GM23338 (cell line): Measurements from ENCODE around the gene SLC24A4. TPM values are rescaled to one million over a fixed set of nuclear protein-coding genes. Genes with fewer than 3 reads are reported as not detected.

Experiments
- ATAC-seq: fragments of 200-7000 bp; cut with Tn5 transposase; 3 replicates; pipeline ENCODE4 v1.9.1; 2020
- DNase-seq: peaks from one replicate; pipeline ENCODE4 v3.0.0-alpha.2; 2015; ENCODE audit warnings: low spot score
- H2AFZ ChIP-seq: fragments of 200-600 bp; sonication (generic); 2 replicates; pipeline ENCODE4 v1.8.0; 2016; ENCODE audit warnings: antibody characterized with exemption, mild to moderate bottlenecking, moderate library complexity
- H3F3A ChIP-seq: fragments of 200-600 bp; sonication (generic); replicated peaks from 2 replicates; pipeline ENCODE4 v1.8.0; 2017; ENCODE audit warnings: antibody characterized with exemption, mixed run types, low read depth
- H3K27ac ChIP-seq: fragments of 200-600 bp; sonication (generic); 2 replicates; pipeline ENCODE4 v1.6.1; 2016; ENCODE audit warnings: low read depth
- H3K27me3 ChIP-seq: fragments of 200-600 bp; sonication (generic); 2 replicates; pipeline ENCODE4 v1.8.0; 2016; ENCODE audit warnings: mild to moderate bottlenecking, mixed run types, moderate library complexity; ENCODE audit not compliant: insufficient read depth
- H3K36me3 ChIP-seq: fragments of 200-600 bp; sonication (generic); 2 replicates; pipeline ENCODE4 v1.8.0; 2016; ENCODE audit warnings: mild to moderate bottlenecking; ENCODE audit not compliant: insufficient read depth
- H3K4me1 ChIP-seq: fragments of 200-600 bp; sonication (generic); 2 replicates; pipeline ENCODE4 v1.8.0; 2016; ENCODE audit warnings: mild to moderate bottlenecking, moderate library complexity; ENCODE audit not compliant: insufficient read depth
- H3K4me2 ChIP-seq: fragments of 200-600 bp; sonication (generic); 2 replicates; pipeline ENCODE4 v1.7.1; 2017; ENCODE audit warnings: mixed run types
- H3K4me3 ChIP-seq: fragments of 200-600 bp; sonication (generic); 2 replicates; pipeline ENCODE4 v1.6.1; 2016; ENCODE audit warnings: mixed run types
- H3K79me2 ChIP-seq: fragments of 200-600 bp; sonication (generic); replicated peaks from 2 replicates; pipeline ENCODE4 v1.8.0; 2017; ENCODE audit warnings: mild to moderate bottlenecking; ENCODE audit not compliant: insufficient read depth
- H3K9me2 ChIP-seq: fragments of 200-600 bp; sonication (generic); 2 replicates; pipeline ENCODE4 v1.8.0; 2017; ENCODE audit not compliant: insufficient read depth
- H4K20me1 ChIP-seq: fragments of 200-600 bp; sonication (generic); replicated peaks from 2 replicates; pipeline ENCODE4 v1.8.0; 2017; ENCODE audit warnings: mild to moderate bottlenecking; ENCODE audit not compliant: insufficient read depth
- H3K27ac Mint-ChIP-seq: 2 replicates; pipeline ENCODE4 v1.8.0; 2020; ENCODE audit warnings: inconsistent platforms, mild to moderate bottlenecking, moderate library complexity, mixed read lengths
- H3K27me3 Mint-ChIP-seq: 3 replicates; pipeline ENCODE4 v1.8.0; 2022; ENCODE audit warnings: low read depth, mild to moderate bottlenecking, moderate library complexity, mixed read lengths, inconsistent platforms; ENCODE audit not compliant: insufficient read depth, poor library complexity
- H3K36me3 Mint-ChIP-seq: 3 replicates; pipeline ENCODE4 v1.8.0; 2021; ENCODE audit warnings: low read depth, mild to moderate bottlenecking, inconsistent platforms, moderate library complexity, mixed read lengths
- H3K4me1 Mint-ChIP-seq: 3 replicates; pipeline ENCODE4 v1.8.0; 2020; ENCODE audit warnings: mild to moderate bottlenecking, inconsistent platforms, mixed read lengths
- H3K4me3 Mint-ChIP-seq: 3 replicates; pipeline ENCODE4 v1.8.0; 2021; ENCODE audit warnings: moderate library complexity, mild to moderate bottlenecking, inconsistent platforms, mixed read lengths
- H3K9me3 Mint-ChIP-seq: 3 replicates; pipeline ENCODE4 v1.8.0; 2020; ENCODE audit warnings: moderate library complexity, mild to moderate bottlenecking, inconsistent platforms, mixed read lengths
- EZH2phosphoT487 ChIP-seq: fragments of 200-600 bp; sonication (generic); IDR thresholded peaks from one replicate; pipeline ENCODE4 v1.8.1; 2018; ENCODE audit warnings: antibody characterized with exemption; ENCODE audit not compliant: unreplicated experiment
- JUNB ChIP-seq: IDR thresholded peaks from one replicate; pipeline ENCODE4 v1.6.1; 2016; ENCODE audit warnings: antibody characterized with exemption; ENCODE audit not compliant: unreplicated experiment
- NANOG ChIP-seq: IDR thresholded peaks from 2 replicates; pipeline ENCODE4 v1.6.1; 2016; ENCODE audit warnings: antibody characterized with exemption, borderline replicate concordance
- polyA plus RNA-seq: library from polyadenylated mRNA; unstranded; fragments of >200 nt; fragmentation: Nextera tagmentation; extraction: Ambion mirVana; gene quantifications from 2 replicates; pipeline ENCODE4 v1.2.1, GENCODE V29; 2016
- total RNA-seq: library from RNA; depleted of rRNA; stranded (reverse); fragments of >200 nt; shearing (Covaris generic); gene quantifications from 2 replicates; pipeline ENCODE4 v1.2.3, GENCODE V29; 2014
- TF ChIP-seq, protein P1 (sequence below): IDR thresholded peaks from 2 replicates; pipeline ENCODE4 v1.6.1; 2016; ENCODE audit warnings: antibody characterized with exemption
- TF ChIP-seq, protein P2 (sequence below): fragments of 250-450 bp; sonication (Bioruptor Pico); IDR thresholded peaks from 2 replicates; pipeline ENCODE4 v1.5.0; 2020; ENCODE audit warnings: mild to moderate bottlenecking, moderate library complexity
- TF ChIP-seq, protein P3 (sequence below), 2 experiments: fragments of 200-600 bp in 1 of 2; sonication (generic) in 1 of 2; conservative IDR thresholded peaks; 2 replicates each; pipeline versions ENCODE4 v1.5.1 to v1.6.1; 2016 to 2017; ENCODE audit warnings: antibody characterized with exemption in 2 of 2, low read depth in 2 of 2, mild to moderate bottlenecking in 2 of 2, moderate library complexity in 1 of 2

The SLC24A4 gene
- total and polyA plus RNA-seq, 2 experiments from 2014 or later = 0.06 to 0.38 TPM

- no peaks in the 10 kb centered on the region for H3K36me3 ChIP-seq
- no peaks in the 10 kb centered on the region for H3K79me2 ChIP-seq
- no peaks in the 10 kb centered on the region for H3K27me3 ChIP-seq
- Mint-ChIP-seq H3K27me3 (peaks cover 1% of the 10 kb centered on the region), H3K9me3 (no peaks in the 10 kb centered on the region; the same call in 2 of the 3 replicates), H3K4me3 (no peak overlapping the region), H3K4me1 (no peaks in the 10 kb centered on the region), H3K27ac (no peak overlapping the region), H3K36me3 (no peaks in the 10 kb centered on the region)
- DNase-seq (no peak), ATAC-seq (no peak)
- no peaks in the 10 kb centered on the region for H3F3A ChIP-seq
- H3K4me1 ChIP-seq = no peaks in the 10 kb centered on the region
- no peak overlapping the region for H2AFZ ChIP-seq
- TF ChIP-seq, protein P1, sequence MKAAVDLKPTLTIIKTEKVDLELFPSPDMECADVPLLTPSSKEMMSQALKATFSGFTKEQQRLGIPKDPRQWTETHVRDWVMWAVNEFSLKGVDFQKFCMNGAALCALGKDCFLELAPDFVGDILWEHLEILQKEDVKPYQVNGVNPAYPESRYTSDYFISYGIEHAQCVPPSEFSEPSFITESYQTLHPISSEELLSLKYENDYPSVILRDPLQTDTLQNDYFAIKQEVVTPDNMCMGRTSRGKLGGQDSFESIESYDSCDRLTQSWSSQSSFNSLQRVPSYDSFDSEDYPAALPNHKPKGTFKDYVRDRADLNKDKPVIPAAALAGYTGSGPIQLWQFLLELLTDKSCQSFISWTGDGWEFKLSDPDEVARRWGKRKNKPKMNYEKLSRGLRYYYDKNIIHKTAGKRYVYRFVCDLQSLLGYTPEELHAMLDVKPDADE = no peak
- no peak for TF ChIP-seq JUNB
- no peak for TF ChIP-seq EZH2phosphoT487
- TF ChIP-seq, protein P2, sequence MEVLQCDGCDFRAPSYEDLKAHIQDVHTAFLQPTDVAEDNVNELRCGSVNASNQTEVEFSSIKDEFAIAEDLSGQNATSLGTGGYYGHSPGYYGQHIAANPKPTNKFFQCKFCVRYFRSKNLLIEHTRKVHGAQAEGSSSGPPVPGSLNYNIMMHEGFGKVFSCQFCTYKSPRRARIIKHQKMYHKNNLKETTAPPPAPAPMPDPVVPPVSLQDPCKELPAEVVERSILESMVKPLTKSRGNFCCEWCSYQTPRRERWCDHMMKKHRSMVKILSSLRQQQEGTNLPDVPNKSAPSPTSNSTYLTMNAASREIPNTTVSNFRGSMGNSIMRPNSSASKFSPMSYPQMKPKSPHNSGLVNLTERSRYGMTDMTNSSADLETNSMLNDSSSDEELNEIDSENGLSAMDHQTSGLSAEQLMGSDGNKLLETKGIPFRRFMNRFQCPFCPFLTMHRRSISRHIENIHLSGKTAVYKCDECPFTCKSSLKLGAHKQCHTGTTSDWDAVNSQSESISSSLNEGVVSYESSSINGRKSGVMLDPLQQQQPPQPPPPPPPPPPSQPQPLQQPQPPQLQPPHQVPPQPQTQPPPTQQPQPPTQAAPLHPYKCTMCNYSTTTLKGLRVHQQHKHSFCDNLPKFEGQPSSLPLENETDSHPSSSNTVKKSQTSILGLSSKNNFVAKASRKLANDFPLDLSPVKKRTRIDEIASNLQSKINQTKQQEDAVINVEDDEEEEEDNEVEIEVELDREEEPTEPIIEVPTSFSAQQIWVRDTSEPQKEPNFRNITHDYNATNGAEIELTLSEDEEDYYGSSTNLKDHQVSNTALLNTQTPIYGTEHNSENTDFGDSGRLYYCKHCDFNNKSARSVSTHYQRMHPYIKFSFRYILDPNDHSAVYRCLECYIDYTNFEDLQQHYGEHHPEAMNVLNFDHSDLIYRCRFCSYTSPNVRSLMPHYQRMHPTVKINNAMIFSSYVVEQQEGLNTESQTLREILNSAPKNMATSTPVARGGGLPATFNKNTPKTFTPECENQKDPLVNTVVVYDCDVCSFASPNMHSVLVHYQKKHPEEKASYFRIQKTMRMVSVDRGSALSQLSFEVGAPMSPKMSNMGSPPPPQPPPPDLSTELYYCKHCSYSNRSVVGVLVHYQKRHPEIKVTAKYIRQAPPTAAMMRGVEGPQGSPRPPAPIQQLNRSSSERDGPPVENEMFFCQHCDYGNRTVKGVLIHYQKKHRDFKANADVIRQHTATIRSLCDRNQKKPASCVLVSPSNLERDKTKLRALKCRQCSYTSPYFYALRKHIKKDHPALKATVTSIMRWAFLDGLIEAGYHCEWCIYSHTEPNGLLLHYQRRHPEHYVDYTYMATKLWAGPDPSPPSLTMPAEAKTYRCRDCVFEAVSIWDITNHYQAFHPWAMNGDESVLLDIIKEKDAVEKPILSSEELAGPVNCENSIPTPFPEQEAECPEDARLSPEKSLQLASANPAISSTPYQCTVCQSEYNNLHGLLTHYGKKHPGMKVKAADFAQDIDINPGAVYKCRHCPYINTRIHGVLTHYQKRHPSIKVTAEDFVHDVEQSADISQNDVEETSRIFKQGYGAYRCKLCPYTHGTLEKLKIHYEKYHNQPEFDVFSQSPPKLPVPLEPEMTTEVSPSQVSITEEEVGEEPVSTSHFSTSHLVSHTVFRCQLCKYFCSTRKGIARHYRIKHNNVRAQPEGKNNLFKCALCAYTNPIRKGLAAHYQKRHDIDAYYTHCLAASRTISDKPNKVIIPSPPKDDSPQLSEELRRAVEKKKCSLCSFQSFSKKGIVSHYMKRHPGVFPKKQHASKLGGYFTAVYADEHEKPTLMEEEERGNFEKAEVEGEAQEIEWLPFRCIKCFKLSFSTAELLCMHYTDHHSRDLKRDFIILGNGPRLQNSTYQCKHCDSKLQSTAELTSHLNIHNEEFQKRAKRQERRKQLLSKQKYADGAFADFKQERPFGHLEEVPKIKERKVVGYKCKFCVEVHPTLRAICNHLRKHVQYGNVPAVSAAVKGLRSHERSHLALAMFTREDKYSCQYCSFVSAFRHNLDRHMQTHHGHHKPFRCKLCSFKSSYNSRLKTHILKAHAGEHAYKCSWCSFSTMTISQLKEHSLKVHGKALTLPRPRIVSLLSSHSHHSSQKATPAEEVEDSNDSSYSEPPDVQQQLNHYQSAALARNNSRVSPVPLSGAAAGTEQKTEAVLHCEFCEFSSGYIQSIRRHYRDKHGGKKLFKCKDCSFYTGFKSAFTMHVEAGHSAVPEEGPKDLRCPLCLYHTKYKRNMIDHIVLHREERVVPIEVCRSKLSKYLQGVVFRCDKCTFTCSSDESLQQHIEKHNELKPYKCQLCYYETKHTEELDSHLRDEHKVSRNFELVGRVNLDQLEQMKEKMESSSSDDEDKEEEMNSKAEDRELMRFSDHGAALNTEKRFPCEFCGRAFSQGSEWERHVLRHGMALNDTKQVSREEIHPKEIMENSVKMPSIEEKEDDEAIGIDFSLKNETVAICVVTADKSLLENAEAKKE (CRISPR knock-in tag) = no peak
- no peak for TF ChIP-seq NANOG
- TF ChIP-seq, protein P3, sequence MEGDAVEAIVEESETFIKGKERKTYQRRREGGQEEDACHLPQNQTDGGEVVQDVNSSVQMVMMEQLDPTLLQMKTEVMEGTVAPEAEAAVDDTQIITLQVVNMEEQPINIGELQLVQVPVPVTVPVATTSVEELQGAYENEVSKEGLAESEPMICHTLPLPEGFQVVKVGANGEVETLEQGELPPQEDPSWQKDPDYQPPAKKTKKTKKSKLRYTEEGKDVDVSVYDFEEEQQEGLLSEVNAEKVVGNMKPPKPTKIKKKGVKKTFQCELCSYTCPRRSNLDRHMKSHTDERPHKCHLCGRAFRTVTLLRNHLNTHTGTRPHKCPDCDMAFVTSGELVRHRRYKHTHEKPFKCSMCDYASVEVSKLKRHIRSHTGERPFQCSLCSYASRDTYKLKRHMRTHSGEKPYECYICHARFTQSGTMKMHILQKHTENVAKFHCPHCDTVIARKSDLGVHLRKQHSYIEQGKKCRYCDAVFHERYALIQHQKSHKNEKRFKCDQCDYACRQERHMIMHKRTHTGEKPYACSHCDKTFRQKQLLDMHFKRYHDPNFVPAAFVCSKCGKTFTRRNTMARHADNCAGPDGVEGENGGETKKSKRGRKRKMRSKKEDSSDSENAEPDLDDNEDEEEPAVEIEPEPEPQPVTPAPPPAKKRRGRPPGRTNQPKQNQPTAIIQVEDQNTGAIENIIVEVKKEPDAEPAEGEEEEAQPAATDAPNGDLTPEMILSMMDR (conservative IDR thresholded peaks at IDR 0.05; ENCODE audit: low read depth in 2 of 2) = no peak
- no peaks in the 10 kb centered on the region for H4K20me1 ChIP-seq
- no peak overlapping the region for H3K4me2 ChIP-seq
- H3K9me2 ChIP-seq = no peaks in the 10 kb centered on the region
- no peak overlapping the region for H3K27ac ChIP-seq
- H3K4me3 ChIP-seq = no peak overlapping the region
Measured at GRCh38 chr14:92356677-92357076, 33.7 kb downstream of the SLC24A4 start.
